HUES48 (cell line): ENCODE results near the gene UPP1.
"Not testable (repeated sequence)": the region's sequence is repeated elsewhere in the genome, so short reads cannot be mapped to it uniquely, and the experiment has no call there.

Source experiments
- H3K27ac ChIP-seq: one replicate; pipeline ENCODE4 v1.7.0; 2013; ENCODE audit warnings: low read depth, low read length, inconsistent platforms
- H3K27me3 ChIP-seq: 2 replicates; pipeline ENCODE4 v1.6.1; 2013; ENCODE audit warnings: mild to moderate bottlenecking, low read length; ENCODE audit not compliant: control insufficient read depth, insufficient read depth
- H3K36me3 ChIP-seq: 2 replicates; pipeline ENCODE4 v1.6.1; 2013; ENCODE audit warnings: low read length; ENCODE audit not compliant: control insufficient read depth, insufficient read depth
- H3K4me1 ChIP-seq: 2 replicates; pipeline ENCODE4 v1.6.1; 2013; ENCODE audit warnings: mild to moderate bottlenecking, low read length; ENCODE audit not compliant: control insufficient read depth, insufficient read depth
- H3K4me3 ChIP-seq: 2 replicates; pipeline ENCODE4 v1.5.1; 2013; ENCODE audit warnings: mild to moderate bottlenecking, low read depth, low read length
- H3K9ac ChIP-seq: 2 replicates; pipeline ENCODE4 v1.6.1; 2013; ENCODE audit warnings: mild to moderate bottlenecking, low read depth, low read length, moderate library complexity
- H3K9me3 ChIP-seq: 2 replicates; pipeline ENCODE4 v1.6.1; 2013; ENCODE audit warnings: low read length; ENCODE audit not compliant: control insufficient read depth, insufficient read depth

UPP1 gene

DNA sequence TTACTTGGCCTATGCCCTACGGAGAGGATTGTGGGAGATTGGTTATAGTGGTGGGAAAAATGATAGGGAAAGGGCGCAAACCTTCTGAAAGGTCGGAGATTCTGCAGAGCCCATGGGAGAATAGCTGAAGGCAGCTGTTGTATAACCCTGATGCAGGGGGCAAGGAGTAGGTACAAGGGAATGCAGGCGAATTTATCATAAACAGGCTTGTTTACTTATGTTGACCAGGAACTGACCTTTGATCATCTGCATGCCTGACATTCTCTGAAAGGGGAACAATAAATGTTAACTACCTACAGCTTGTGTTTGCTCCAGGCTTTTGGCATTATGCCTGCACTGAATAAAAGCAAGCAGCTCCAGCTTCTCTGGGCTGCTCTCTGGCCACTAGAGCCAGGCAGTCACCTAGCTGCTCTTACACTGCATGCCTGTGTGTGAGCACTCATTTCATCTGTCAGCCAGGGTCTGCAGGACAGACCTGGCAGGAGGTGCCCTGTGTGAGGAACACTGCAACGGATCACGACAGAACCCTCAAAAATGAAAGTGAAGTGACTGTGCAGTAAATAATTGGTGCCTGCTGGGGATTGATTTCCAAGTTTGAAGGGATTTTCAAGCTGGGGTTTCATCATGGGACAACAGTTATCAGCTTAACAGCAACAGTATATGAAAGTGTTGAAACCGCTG lies 51.1 kb downstream of the UPP1 start:
- peaks cover 12% of the 10 kb centered on the region; the same call in 1 of the 2 replicates for H3K9me3 ChIP-seq
- H3K4me1 ChIP-seq, result peaks cover 14% of the 10 kb centered on the region; the same call in 1 of the 2 replicates
- H3K27me3 ChIP-seq, result no peaks in the 10 kb centered on the region
- no peaks in the 10 kb centered on the region for H3K36me3 ChIP-seq
- H3K4me3 ChIP-seq, result no peak overlapping the region
- no peak overlapping the region for H3K9ac ChIP-seq
- peak overlapping the region; percentile 14 for H3K27ac ChIP-seq

DNA sequence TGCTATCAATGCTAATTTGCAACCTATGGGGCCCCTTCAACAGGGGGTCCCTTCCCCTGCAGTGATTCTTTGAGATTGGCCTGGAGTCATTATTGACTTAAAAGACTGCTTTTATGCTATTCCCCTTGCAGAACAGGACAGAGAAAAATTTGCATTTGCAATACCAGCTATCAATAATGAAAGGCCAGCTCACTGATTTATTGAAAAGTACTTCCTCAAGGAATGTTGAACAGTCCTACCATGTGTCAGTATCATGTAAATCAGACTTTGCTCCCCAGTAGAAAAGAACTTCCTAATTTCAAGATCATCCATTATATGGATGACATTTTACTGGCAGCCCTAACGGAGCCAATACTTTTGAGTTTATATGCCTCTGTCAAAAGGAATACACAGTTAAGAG lies 52.5 kb downstream of the UPP1 start:
- Histone ChIP-seq H3K27me3 (no peaks in the 10 kb centered on the region), H3K4me1 (peaks cover 14% of the 10 kb centered on the region; the same call in 1 of the 2 replicates), H3K27ac (peak overlapping the region; percentile 10), H3K9ac (no peak overlapping the region), H3K4me3 (no peak overlapping the region), H3K9me3 (peaks cover 7% of the 10 kb centered on the region; the same call in 1 of the 2 replicates), H3K36me3 (no peaks in the 10 kb centered on the region)

DNA sequence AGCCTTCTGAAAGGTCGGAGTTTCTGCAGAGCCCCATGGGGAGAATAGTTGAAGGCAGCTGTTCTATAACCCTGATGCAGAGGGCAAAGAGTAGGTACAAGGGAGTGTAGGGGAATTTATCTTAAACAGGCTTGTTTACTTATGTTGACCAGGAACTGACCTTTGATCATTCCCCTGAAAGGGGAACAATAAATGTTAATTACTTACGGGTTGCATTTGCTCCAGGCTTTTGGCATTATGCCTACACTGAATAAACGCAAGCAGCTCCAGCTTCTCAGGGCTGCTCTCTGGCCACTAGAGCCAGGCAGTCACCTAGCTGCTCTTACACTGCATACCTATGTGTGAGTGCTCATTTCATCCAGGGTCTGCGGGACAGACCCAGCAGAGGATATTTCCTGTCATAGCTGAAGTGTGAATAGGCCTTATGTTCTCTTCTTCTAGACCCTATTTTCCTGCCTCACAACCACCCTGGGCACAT lies 55.3 kb downstream of the UPP1 start:
- Histone ChIP-seq H3K36me3 (no peaks in the 10 kb centered on the region), H3K27ac (no peak overlapping the region), H3K9ac (no peak overlapping the region), H3K4me1 (peaks cover 22% of the 10 kb centered on the region), H3K27me3 (no peaks in the 10 kb centered on the region), H3K9me3 (peaks cover 4% of the 10 kb centered on the region; the same call in 1 of the 2 replicates), H3K4me3 (no peak overlapping the region)

DNA sequence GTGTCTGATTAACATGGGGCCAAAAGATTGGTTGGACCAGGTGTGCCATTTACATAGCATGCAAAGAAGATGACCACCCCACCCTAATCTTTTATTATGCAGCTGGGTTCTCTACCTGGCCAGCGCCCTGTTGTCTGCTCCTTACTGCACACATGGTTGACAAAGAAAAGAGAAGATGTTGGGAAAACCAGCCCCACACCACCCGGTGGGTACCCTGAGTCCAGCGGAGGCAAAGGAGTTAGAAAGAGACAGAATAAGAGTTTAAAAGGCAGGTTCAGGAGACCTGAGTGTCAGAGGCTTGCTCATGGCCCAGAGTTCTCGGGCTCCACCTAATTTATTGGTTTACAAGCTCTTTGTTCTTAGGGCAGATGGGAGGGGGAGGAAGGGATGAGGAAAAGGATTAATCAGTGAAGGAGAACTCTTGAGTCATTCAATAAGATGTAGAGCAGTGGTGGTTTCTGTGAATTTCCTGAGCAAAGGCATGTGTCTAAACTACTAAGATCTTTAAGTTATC lies 58.1 kb downstream of the UPP1 start:
- H3K36me3 ChIP-seq, result no peaks in the 10 kb centered on the region
- no peaks in the 10 kb centered on the region for H3K27me3 ChIP-seq
- no peak overlapping the region for H3K27ac ChIP-seq
- H3K4me3 ChIP-seq, result no peak overlapping the region
- peaks cover 3% of the 10 kb centered on the region; the same call in 1 of the 2 replicates for H3K9me3 ChIP-seq
- peak overlapping the region; percentile 40; the same call in 1 of the 2 replicates for H3K9ac ChIP-seq
- peaks cover 9% of the 10 kb centered on the region for H3K4me1 ChIP-seq

DNA sequence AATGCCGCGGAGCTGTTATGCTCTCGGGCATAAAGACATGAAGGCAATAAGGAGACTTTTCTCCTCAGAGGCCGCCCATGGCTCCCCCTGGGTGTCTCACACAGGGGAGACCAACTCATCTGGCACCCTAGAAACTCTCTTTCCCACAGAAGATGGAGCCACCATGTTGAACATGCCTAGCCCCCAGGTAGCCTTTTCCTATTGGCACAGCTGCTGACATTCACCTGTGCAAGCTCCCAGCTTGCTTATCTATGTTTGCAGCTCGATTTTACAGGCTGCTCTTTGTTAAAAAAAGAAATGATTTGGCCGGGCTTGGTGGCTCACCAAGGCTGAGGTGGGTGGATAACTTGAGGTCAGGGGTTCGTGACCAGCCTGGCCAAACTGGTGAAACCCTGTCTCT lies 58.6 kb downstream of the UPP1 start:
- H3K27me3 ChIP-seq, H3K9ac ChIP-seq, H3K9me3 ChIP-seq, H3K36me3 ChIP-seq, H3K4me3 ChIP-seq, H3K4me1 ChIP-seq, H3K27ac ChIP-seq: not testable (repeated sequence)

DNA sequence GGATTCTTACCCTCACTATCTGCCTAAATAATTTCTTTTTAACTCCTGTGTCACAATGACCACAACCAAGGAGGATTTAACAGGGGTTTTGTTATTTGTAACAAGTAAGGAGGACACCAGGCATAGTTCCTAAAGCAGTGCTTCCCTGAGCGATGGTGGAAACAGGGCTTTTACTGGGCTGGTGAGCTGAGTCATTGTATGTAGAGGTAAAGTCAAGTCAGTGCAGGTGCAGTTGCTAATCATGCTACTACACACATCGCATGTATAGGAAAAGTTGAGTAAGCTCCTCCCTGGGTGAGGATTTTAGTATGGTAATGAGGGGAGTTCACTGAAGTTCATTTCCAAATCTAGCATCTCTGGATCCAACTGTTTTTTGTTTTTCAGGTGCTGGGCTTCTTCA lies 59.2 kb downstream of the UPP1 start:
- peaks cover 9% of the 10 kb centered on the region for H3K4me1 ChIP-seq
- no peaks in the 10 kb centered on the region; the same call in 1 of the 2 replicates for H3K9me3 ChIP-seq

DNA sequence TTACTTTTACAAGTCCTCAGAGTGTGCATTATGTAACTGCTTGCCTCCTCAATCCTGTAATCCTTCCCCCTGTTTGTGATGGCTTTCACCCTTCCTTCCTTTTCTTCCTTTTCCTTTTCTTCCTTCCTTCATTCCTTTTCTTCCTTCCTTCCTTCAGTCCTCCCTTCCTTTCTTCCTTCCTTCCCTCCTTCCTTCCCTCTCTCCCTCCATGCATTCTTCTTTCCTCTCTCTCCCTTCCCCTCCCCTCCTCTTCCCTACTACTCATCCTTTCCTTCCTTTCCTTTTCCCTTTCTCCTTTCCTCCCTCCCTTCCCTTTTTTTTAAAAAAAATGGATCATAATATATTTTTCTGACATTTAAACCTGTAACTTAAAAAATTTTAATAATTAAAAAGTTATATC lies 60.0 kb downstream of the UPP1 start:
- Histone ChIP-seq H3K9ac (no peak overlapping the region), H3K27ac (no peak overlapping the region), H3K36me3 (no peaks in the 10 kb centered on the region), H3K27me3 (no peaks in the 10 kb centered on the region), H3K4me3 (no peak overlapping the region), H3K9me3 (no peaks in the 10 kb centered on the region; the same call in 1 of the 2 replicates), H3K4me1 (peaks cover 9% of the 10 kb centered on the region)

More for the DNA sequence above, 59.2 kb downstream of the UPP1 start:
- H3K9ac ChIP-seq, result no peak overlapping the region
- no peak overlapping the region for H3K27ac ChIP-seq
- H3K4me3 ChIP-seq, result no peak overlapping the region
- H3K36me3 ChIP-seq, result no peaks in the 10 kb centered on the region
- H3K27me3 ChIP-seq, result no peaks in the 10 kb centered on the region

DNA sequence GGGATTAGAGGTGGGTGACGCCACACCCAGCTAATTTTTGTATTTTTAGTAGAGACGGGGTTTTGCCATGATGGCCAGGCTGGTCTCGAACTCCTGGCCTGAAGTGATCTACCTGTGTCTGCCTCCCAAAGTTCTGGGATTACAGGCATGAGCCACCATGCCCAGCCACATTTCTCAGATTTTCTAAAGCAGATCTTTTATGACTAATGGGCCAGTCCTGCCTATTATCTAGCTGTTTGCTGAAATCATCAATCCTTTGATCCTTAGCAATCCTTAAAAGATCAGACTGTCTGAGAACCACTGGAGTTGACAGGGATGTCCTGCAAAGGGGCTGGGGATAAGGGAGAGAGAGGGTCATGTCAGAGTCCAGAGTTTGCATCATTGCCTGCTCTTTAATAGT lies 61.0 kb downstream of the UPP1 start:
- Histone ChIP-seq H3K9ac (no peak overlapping the region), H3K4me3 (no peak overlapping the region), H3K36me3 (no peaks in the 10 kb centered on the region), H3K4me1 (peaks cover 9% of the 10 kb centered on the region), H3K27ac (no peak overlapping the region), H3K9me3 (no peaks in the 10 kb centered on the region), H3K27me3 (no peaks in the 10 kb centered on the region)

DNA sequence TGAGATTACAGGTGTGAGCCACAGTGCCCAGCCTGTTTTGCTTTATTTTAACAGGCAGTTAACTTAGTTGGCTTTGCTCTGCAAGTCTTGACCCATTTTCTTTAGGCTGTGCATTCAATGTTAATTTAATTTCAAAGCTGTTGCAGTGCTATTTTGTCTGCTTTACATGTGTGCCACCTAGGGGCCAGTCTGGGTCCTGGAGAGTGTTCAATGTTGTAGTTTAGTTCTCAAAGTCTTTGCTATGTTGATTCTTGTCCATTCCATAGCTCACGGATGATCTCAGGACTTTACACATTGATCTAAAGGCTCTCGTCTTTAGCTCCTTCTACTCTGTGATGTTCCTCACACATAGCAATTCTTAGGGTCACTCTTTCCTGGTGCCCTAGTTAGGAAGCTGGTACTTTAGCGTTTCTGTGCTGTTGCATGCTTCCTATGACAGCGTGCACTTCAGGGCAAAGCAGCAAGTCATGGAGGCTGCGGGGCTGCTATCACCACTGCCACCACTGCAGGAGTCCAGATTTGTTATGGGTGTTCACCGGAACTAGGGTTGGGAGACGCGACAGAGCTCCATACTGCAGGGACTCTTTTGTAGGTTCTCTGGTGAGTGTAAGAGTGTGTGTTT lies 65.8 kb downstream of the UPP1 start:
- H3K4me1 ChIP-seq, result no peaks in the 10 kb centered on the region
- H3K27ac ChIP-seq, result no peak overlapping the region
- H3K4me3 ChIP-seq, result no peak overlapping the region
- no peaks in the 10 kb centered on the region for H3K27me3 ChIP-seq
- H3K36me3 ChIP-seq, result no peaks in the 10 kb centered on the region
- no peaks in the 10 kb centered on the region for H3K9me3 ChIP-seq
- H3K9ac ChIP-seq, result no peak overlapping the region
